Brain pericyte (primary cell): ENCODE measurements around the gene LDAF1.
"Not testable (repeated sequence)": the region's sequence is repeated elsewhere in the genome, so short reads cannot be mapped to it uniquely, and the experiment has no call there.

Source experiments
- DNase-seq: peaks from one replicate; pipeline ENCODE4 v3.0.0-alpha.2; 2012; ENCODE audit warnings: low read depth, low spot score

Gene LDAF1

DNA sequence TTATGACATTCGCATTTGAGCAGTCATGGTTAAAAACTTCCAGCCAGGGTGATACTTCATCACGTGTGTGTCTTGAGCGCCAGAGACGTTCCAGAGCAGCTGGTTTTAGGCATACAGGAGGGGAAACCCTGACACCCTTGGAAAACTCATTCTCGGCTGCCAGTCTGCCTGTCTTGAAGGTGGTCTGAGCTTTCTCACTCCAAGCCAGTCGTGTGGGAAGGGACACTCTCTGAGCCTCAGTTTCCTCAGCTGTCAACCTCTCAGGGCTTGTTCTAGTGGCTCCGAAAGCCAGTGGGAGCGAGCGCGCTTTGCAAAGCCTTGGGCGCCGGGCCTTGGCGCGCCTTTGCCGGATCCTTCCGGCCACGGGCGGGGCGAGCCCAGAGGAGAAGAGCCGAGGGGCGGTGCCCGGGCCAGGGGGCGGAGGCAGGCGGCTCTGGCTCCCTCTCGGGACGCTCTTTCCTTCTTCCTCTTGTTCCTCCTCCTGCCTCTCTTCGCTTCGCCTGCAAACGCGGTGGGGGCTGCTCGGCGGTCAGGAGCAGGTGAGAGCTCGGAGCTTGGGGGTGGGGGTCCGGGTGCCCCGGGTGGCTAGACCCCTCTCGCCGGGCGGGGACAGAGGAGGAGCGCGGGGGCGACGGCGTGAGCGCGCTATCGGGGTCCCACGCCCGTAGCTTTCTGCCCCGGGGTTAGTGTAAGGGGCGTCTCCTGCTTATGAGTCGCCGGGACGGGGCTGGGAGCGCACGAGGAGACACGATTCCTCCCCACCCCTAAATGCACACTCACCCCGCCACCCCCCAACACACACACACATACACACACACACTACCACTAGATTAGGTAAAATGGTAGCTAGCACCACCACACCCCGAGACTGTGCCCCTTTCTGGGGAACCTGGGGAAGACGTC is at the start of gene LDAF1:
TSS of gene LDAF1 (plus strand) at position 467 of the 903 bp plus-strand sequence. CDS start 2,509 bp downstream, outside the sequence.
- DNase-seq: no peak

GRCh38 chr16:21115551-21115950 is 42.9 kb upstream of the LDAF1 start:
- DNase-seq: not testable (repeated sequence)

GRCh38 chr16:21116148-21116693 is 42.3 kb upstream of the LDAF1 start:
- no peak for DNase-seq

DNA sequence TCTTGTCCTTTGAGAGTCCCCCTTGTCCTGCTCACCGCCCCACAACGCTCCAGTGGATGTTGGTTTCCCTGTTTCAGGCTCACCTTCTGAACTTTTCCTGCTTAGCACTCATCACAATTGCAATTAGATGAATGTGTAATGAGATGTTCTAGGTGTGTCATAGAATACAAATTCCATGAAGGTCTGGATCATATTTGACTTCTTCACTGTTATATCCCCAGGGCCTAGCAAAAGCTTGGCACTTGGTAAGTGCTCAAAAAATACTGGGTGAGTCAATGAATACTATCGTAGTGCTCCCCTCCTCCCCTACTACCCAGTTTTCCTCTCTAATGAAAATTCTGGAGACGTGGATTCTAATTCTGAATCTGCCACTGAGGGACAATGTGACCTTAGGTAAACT is 40.9 kb upstream of the LDAF1 start:
- DNase-seq: no peak

GRCh38 chr16:21120976-21121520 is 37.4 kb upstream of the LDAF1 start:
- DNase-seq: no peak

DNA sequence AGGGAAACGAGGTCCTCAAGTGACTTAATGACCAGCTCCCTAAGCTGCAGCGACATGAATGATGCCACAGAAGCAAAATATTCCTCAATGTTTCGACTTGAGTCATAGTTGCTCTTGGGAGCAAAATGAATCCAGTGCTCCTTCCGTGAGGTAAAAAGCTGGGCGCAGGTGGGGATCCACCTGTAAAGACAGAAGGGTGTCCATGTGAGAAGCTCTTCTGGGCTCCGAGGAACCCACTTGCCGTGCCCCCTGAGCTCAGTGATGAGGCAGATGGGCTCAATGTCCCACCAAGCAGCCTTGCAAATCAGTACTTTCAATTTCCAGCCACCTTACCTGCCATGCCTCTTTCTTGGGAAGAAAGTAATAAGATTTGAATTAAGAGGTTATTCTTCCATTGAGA is 33.3 kb upstream of the LDAF1 start:
- no peak for DNase-seq

DNA sequence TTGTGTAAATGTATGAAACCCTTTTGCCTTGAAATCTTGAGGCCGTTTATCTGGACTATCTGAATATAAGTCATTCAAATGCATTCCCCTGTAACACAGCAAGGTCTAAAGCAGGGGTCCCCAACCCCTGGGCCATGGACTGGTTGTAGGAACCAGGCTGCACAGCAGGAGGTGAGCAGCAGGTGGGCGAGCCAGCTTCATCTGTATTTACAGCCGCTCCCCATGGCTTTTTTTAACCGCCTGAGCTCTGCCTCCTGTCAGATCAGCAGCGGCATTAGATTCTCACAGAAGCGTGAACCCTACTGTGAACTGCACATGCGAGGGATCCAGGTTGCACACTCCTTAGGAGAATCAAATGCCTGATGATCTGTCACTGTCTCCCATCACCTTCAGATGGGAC is 32.0 kb upstream of the LDAF1 start:
- no peak for DNase-seq

DNA sequence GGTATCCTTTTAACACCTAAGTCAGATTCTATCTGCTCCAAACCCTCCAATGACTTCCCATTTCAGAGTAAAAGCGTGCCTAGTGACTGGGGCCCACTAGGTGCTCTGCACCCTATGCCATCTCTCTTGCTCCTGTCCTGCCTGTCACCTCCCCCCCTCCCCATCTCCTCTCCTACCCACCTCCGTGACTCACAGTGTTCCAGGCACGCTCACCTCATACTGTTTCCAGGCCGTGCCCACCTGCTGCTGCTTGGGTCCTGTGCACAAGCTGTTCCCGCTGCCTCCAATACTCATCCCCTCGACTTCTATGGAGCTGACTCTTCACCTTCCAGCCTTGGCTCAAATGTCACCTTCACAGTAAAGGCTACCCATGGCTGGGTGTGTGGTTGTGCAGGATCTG is 29.5 kb upstream of the LDAF1 start:
- DNase-seq: no peak

DNA sequence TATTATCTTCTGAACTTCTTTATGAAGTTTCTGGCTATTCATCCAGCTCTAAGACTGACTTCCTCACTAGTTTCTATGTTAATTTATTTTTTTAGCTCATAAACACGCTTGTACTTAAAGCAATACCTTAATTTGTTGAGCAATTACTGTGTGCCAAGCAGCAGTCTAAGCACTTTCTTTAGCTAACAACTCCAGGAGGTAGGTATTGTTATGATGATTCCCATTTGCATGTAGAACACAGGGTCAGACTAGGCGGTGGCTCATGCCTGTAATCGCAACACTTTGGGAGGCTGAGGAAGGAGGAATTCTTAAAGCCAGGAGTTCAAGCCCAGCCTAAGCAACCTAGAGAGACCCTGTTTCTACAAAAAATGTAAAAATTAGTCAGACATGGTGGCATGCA is 27.7 kb upstream of the LDAF1 start:
- no peak for DNase-seq

DNA sequence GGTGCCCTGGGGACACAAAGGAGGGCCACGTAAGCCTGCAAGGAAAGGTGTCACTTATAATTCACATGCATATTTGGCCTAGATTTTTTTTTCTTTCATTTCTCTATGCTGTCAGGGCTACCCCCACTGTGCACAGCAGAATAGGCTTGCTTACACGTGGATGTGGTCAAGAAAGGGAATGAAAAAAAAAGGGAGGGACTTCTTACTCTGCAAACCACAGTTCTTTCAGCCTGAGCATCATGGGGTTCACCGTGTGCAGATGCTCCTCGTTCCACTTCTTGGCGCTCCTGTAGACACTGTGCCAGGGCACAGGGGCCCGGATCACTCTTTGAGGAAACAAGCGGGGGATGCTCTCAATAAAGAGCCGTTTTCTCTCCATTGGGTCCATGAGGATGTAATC is 24.4 kb upstream of the LDAF1 start:
- DNase-seq: no peak

DNA sequence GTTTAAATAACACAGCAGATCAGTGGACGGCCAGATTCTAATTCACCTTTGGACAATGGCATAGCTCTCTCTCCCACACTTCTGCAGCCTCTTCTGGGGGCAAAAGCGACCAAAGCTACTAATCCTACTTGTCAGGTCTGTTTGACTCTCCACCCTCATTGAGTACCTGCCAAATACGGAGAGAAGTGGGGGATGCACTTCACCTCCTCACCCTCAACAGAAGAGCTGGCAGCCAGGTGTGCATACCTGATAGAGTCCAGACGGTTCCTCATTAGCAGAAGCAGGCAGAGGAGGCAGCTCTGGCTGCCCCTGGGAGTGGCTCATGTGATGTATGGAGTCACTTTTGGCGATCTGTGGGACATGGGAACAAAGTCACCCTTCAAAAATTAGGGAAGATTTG is 12.7 kb upstream of the LDAF1 start:
- DNase-seq: no peak

DNA sequence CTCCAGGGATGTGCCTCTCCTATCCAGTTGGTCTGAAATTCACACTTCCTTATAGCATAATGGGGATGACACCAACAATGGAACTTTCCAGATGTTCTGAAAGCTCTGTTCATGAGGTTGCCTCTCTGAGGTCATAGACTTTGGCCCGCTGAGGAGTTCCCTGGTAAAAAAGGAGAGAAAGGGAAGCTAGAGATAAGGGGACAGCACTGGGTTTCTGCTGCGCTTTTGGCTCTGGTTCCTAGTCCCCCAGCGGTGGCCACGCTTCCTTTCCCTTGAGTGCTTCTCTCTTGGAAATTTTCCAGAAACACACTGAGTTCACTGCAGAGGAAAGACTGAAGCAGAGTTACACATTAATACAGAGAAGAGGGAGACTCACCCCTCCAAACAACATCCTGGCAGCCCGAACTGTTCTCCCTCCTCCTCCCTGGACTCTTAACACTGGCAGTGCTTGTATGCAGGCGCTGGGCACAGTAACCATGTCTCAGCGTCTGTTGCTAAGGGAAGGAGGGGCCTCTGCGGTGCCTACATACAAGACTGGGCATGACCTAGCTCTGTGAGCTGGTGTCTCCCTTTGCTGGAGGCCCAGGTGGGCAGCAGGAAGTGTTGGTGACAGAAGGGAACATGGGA is 8.0 kb upstream of the LDAF1 start, which contains the start of gene DNAH3:
TSS of gene DNAH3 (minus strand) at position 472 of the 627 bp plus-strand sequence. CDS start 527 bp downstream, outside the sequence.
- DNase-seq: no peak

DNA sequence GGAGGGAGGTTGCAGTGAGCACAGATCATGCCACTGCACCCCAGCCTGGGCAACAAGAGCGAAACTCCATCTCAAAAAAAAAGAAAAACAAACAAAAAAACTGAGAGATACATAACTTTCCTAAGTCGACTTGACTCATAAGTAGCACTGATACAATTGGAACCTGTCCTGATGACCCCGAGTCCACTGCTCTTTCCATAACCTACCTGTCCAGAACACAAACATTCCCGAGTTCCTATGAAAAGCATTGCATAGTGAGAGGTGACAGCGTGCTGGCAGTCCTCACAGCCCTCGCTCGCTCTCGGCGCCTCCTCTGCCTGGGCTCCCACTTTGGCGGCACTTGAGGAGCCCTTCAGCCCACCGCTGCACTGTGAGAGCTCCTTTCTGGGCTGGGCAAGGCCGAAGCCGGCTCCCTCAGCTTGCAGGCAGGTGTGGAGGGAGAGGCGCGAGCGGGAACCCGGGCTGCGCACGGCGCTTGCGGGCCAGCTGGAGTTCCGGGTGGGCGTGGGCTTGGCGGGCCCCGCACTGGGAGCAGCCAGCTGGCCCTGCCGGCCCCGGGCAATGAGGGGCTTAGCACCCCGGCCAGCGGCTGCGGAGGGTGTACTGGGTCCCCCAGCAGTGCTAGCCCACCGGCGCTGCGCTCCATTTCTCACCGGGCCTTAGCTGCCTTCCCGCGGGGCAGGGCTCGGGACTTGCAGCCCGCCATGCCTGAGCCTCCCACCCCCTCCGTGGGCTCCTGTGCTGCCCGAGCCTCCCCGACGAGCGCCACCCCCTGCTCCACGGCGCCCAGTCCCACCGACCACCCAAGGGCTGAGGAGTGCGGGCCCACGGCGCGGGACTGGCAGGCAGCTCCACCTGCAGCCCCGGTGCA is 6.1 kb upstream of the LDAF1 start:
- not testable (repeated sequence) for DNase-seq

- DNase-seq: not testable (repeated sequence)
Observed at GRCh38 chr16:21153124-21153729, 5.2 kb upstream of the LDAF1 start.

- DNase-seq: not testable (repeated sequence)
Observed at GRCh38 chr16:21156011-21156410, 2.5 kb upstream of the LDAF1 start.

GRCh38 chr16:21156767-21157467 is 1.6 kb upstream of the LDAF1 start:
- no peak for DNase-seq

- DNase-seq: no peak
Observed at GRCh38 chr16:21157632-21158031, 842 bp upstream of the LDAF1 start.

GRCh38 chr16:21159281-21159951 is 942 bp downstream of the LDAF1 start:
- no peak for DNase-seq

- DNase-seq: no peak
Observed at GRCh38 chr16:21160276-21160675, 1.8 kb downstream of the LDAF1 start.

GRCh38 chr16:21161211-21161610 is 2.7 kb downstream of the LDAF1 start:
- no peak for DNase-seq
